HL-60 (cell line): ENCODE data around the gene TRIO.

ENCODE experiments used
- CTCF ChIP-seq: IDR thresholded peaks from one replicate; pipeline ENCODE4 v1.5.1; 2011; ENCODE audit warnings: low read length, control low read depth, inconsistent platforms; ENCODE audit not compliant: insufficient read depth
- GABPA ChIP-seq: IDR thresholded peaks from 2 replicates; pipeline ENCODE4 v1.6.1; 2012; ENCODE audit warnings: low read depth
- POLR2AphosphoS5 ChIP-seq: IDR thresholded peaks from 2 replicates; pipeline ENCODE4 v1.6.1; 2012; ENCODE audit warnings: low read depth
- REST ChIP-seq: IDR thresholded peaks from 2 replicates; pipeline ENCODE4 v1.6.1; 2012; ENCODE audit warnings: low read depth; ENCODE audit not compliant: insufficient replicate concordance
- SPI1 ChIP-seq: IDR thresholded peaks from 2 replicates; pipeline ENCODE4 v1.6.1; 2012; ENCODE audit warnings: low read depth, mild to moderate bottlenecking, borderline replicate concordance

- TF ChIP-seq CTCF (no peak), POLR2AphosphoS5 (peak; percentile 86), REST (no peak), GABPA (no peak), SPI1 (peak; percentile 57; the same call in 1 of the 2 replicates)
Measured at GRCh38 chr5:14204785-14205321, 61.7 kb downstream of the TRIO start.
